SK-N-SH (cell line): ENCODE measurements around the gene NSD2. TPM values are rescaled to one million over a fixed set of nuclear protein-coding genes. Genes with fewer than 3 reads are reported as not detected.

Experiments
- CTCF ChIA-PET: fragments of 300-600, 350-600 bp; formaldehyde crosslinking; extraction: SDS; loops from one replicate; lab custom pipeline; 2021; lab: Yijun Ruan, JAX
- POLR2A ChIA-PET: fragments of 350-600 bp; sonication (Branson Sonifier 250); formaldehyde crosslinking; extraction: SDS; loops from one replicate; lab custom pipeline; 2020; ENCODE audit warnings: antibody characterized with exemption, inconsistent platforms; lab: Yijun Ruan, JAX
- DNase-seq: peaks from one replicate; pipeline ENCODE4 v3.0.0; 2012
- H2AFZ ChIP-seq: fragments of 200-600 bp; sonication (generic); 2 replicates; pipeline ENCODE4 v1.8.1; 2016; ENCODE audit warnings: antibody characterized with exemption, mild to moderate bottlenecking, low read depth
- H3F3A ChIP-seq: fragments of 200-600 bp; sonication (generic); replicated peaks from 2 replicates; pipeline ENCODE3; 2016; ENCODE audit warnings: antibody characterized with exemption, mild to moderate bottlenecking; ENCODE audit not compliant: insufficient read depth
- H3K27ac ChIP-seq, 2 experiments: fragments of 200-500 bp in 1 of 2; fragments of 200-600 bp in 1 of 2; sonication (Bioruptor generic) in 1 of 2; sonication (generic), shearing (Covaris generic) in 1 of 2; 2 replicates each; pipeline versions ENCODE4 v1.5.1 to v1.6.1; 2014 to 2016; ENCODE audit warnings: low read depth in 2 of 2, inconsistent platforms in 1 of 2, low read length in 1 of 2, mild to moderate bottlenecking in 1 of 2, mixed read lengths in 1 of 2
- H3K27me3 ChIP-seq: fragments of 200-600 bp; sonication (generic), shearing (Covaris generic); 2 replicates; pipeline ENCODE4 v1.6.1; 2016; ENCODE audit warnings: mixed run types; ENCODE audit not compliant: insufficient read depth
- H3K36me3 ChIP-seq, 2 experiments: fragments of 200-500 bp in 1 of 2; fragments of 200-600 bp in 1 of 2; sonication (Bioruptor generic) in 1 of 2; sonication (generic) in 1 of 2; replicated peaks in 1 of 2; 2 replicates each; pipeline versions ENCODE3 to v1.5.1; 2014 to 2016; ENCODE audit warnings: low read length in 1 of 2, mild to moderate bottlenecking in 1 of 2; ENCODE audit not compliant: insufficient read depth in 2 of 2, control insufficient read depth in 1 of 2
- H3K4me1 ChIP-seq, 2 experiments: fragments of 200-500 bp in 1 of 2; fragments of 200-600 bp in 1 of 2; sonication (Bioruptor generic) in 1 of 2; sonication (generic), shearing (Covaris generic) in 1 of 2; 2 replicates each; pipeline versions ENCODE4 v1.5.1 to v1.6.1; 2014 to 2016; ENCODE audit warnings: low read depth in 1 of 2, low read length in 1 of 2, mixed run types in 1 of 2; ENCODE audit not compliant: insufficient read depth in 2 of 2, control insufficient read depth in 1 of 2
- H3K4me2 ChIP-seq: fragments of 200-600 bp; sonication (generic), shearing (Covaris generic); 2 replicates; pipeline ENCODE4 v1.6.1; 2017; ENCODE audit warnings: mixed run types
- H3K4me3 ChIP-seq, 2 experiments: fragments of 200-500 bp in 1 of 2; fragments of 200-600 bp in 1 of 2; sonication (Bioruptor generic) in 1 of 2; sonication (generic), shearing (Covaris generic) in 1 of 2; 2 replicates each; pipeline versions ENCODE4 v1.5.1 to v1.8.1; 2014 to 2016; ENCODE audit warnings: low read depth in 2 of 2, inconsistent platforms in 1 of 2, low read length in 1 of 2, mild to moderate bottlenecking in 1 of 2, mixed read lengths in 1 of 2, moderate library complexity in 1 of 2
- H3K79me2 ChIP-seq: fragments of 200-600 bp; sonication (generic); 2 replicates; pipeline ENCODE4 v1.8.1; 2017; ENCODE audit warnings: mild to moderate bottlenecking; ENCODE audit not compliant: insufficient read depth
- H3K9ac ChIP-seq: fragments of 200-600 bp; sonication (generic); 2 replicates; pipeline ENCODE4 v1.6.1; 2017; ENCODE audit warnings: mixed run types
- H3K9me2 ChIP-seq: fragments of 200-600 bp; sonication (generic); 2 replicates; pipeline ENCODE4 v1.6.1; 2017; ENCODE audit warnings: mixed run types
- H3K9me3 ChIP-seq: fragments of 200-600 bp; sonication (generic); 2 replicates; pipeline ENCODE4 v1.6.1; 2017; ENCODE audit warnings: mixed run types, mild to moderate bottlenecking, moderate library complexity
- H4K20me1 ChIP-seq: fragments of 200-600 bp; sonication (generic); 2 replicates; pipeline ENCODE4 v1.6.1; 2017; ENCODE audit warnings: mild to moderate bottlenecking, mixed run types; ENCODE audit not compliant: insufficient read depth
- EP300 ChIP-seq, 2 experiments: IDR thresholded peaks; 2 replicates each; pipeline versions ENCODE4 v1.4.0 to v1.6.1; 2012; ENCODE audit warnings: borderline replicate concordance in 1 of 2, low read depth in 1 of 2, low read length in 1 of 2
- EZH2phosphoT487 ChIP-seq: fragments of 200-600 bp; sonication (generic); IDR thresholded peaks from 2 replicates; pipeline ENCODE4 v1.6.1; 2017; ENCODE audit warnings: low read depth, mixed run types, mild to moderate bottlenecking, antibody characterized with exemption, moderate library complexity, borderline replicate concordance
- FOSL2 ChIP-seq: IDR thresholded peaks from 2 replicates; pipeline ENCODE4 v1.4.0; 2012; ENCODE audit warnings: low read depth, mild to moderate bottlenecking, moderate library complexity, borderline replicate concordance
- MEF2A ChIP-seq: IDR thresholded peaks from 2 replicates; pipeline ENCODE4 v1.4.0; 2012; ENCODE audit warnings: low read depth, borderline replicate concordance
- NFIC ChIP-seq: IDR thresholded peaks from 2 replicates; pipeline ENCODE4 v1.4.0; 2012; ENCODE audit warnings: borderline replicate concordance
- NRF1 ChIP-seq: IDR thresholded peaks from 2 replicates; pipeline ENCODE4 v1.6.1; 2012; ENCODE audit warnings: low read depth, mild to moderate bottlenecking, low read length
- POLR2AphosphoS5 ChIP-seq: IDR thresholded peaks from 2 replicates; pipeline ENCODE4 v1.6.1; 2012; ENCODE audit warnings: low read depth, low read length
- RCOR1 ChIP-seq: fragments of 150-350 bp; IDR thresholded peaks from 2 replicates; pipeline ENCODE4 v1.6.1; 2017; ENCODE audit warnings: antibody characterized with exemption, low read length
- RXRA ChIP-seq: IDR thresholded peaks from 2 replicates; pipeline ENCODE4 v1.4.0; 2012; ENCODE audit warnings: low read depth, mild to moderate bottlenecking, borderline replicate concordance
- TCF12 ChIP-seq: IDR thresholded peaks from 2 replicates; pipeline ENCODE4 v1.4.0; 2012
- WGBS: methylation state at CpG from one replicate; pipeline ENCODE4 v1.1.6; 2017; ENCODE audit warnings: low lambda C conversion rate; 5-methylcytosine and 5-hydroxymethylcytosine counted together
- polyA plus RNA-seq, 3 experiments: library from polyadenylated mRNA; depleted of rRNA; stranded (reverse); fragments of >200 nt; gene quantifications; 2 replicates each; pipeline ENCODE4 v1.2.3, GENCODE V29; 2012
- TF ChIP-seq, protein P1 (sequence below): IDR thresholded peaks from 2 replicates; pipeline ENCODE4; 2012
- TF ChIP-seq, protein P2 (sequence below): IDR thresholded peaks from 2 replicates; pipeline ENCODE4 v1.6.1; 2012; ENCODE audit warnings: mild to moderate bottlenecking, low read depth, low read length, moderate library complexity
- TF ChIP-seq, protein P3 (sequence below): IDR thresholded peaks from 2 replicates; pipeline ENCODE4 v1.4.0; 2012; ENCODE audit warnings: low read depth
- TF ChIP-seq, protein P4 (sequence below): IDR thresholded peaks from 2 replicates; pipeline ENCODE4 v1.4.0; 2012; ENCODE audit warnings: low read depth, borderline replicate concordance
- TF ChIP-seq, protein P5 (sequence below): fragments of 150-350 bp; IDR thresholded peaks from 2 replicates; pipeline ENCODE4 v1.6.1; 2017; ENCODE audit warnings: antibody characterized with exemption, low read length, low read depth, borderline replicate concordance

NSD2 gene
- polyA plus RNA-seq, 1 of the 3 experiments (the other 2 are of a cell fraction): 34.2 TPM

DNA sequence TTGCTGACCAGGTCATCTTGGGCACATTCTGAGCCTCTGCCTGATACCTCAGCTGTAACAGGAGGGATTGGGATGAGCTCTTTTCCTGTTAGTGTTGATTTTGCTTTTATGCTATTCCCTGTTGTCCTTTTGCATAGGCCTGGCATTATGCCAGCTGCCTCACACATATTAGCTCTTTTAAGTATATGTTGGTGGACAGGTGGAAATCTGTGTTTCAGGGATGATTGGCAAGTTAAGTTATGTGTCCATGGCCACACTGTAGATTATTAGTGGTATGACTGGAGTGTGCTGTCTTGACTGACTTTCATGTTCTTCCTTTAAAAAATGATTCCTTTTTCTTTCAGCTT, 28.9 kb downstream of the NSD2 start:
- Histone ChIP-seq H3K4me2 (no peak overlapping the region), H2AFZ (no peak overlapping the region), H3K27ac (no peak overlapping the region), H3K9ac (no peak overlapping the region), H3F3A (peaks cover 19% of the 10 kb centered on the region), H3K36me3 (peaks cover 29 to 31% of the 10 kb centered on the region in 2 experiments), H3K9me2 (no peaks in the 10 kb centered on the region), H3K4me3 (no peak overlapping the region), H4K20me1 (peaks cover 78% of the 10 kb centered on the region), H3K4me1 (peaks cover 0 to 7% of the 10 kb centered on the region in 2 experiments; a peak in 1 of 4 replicates), H3K9me3 (no peaks in the 10 kb centered on the region), H3K27me3 (no peaks in the 10 kb centered on the region), H3K79me2 (peaks cover 100% of the 10 kb centered on the region)
- ChIA-PET CTCF (interaction anchor here (0.6 to 9.0 kb wide), 53 partner anchors 9 to 207 kb away, joined by 3 to 104 read pairs (median 5); partner anchors contain the start of genes LETM1, NSD2 and SLBP), POLR2A (interaction anchor here (1.8 kb wide), 1 partner anchor 28 kb away, joined by 5 read pairs; no protein-coding TSS in a partner anchor)
- TF ChIP-seq POLR2AphosphoS5 (no peak), NFIC (no peak), FOSL2 (no peak), RCOR1 (no peak), RXRA (no peak), TCF12 (no peak)
- TF ChIP-seq, protein P1, sequence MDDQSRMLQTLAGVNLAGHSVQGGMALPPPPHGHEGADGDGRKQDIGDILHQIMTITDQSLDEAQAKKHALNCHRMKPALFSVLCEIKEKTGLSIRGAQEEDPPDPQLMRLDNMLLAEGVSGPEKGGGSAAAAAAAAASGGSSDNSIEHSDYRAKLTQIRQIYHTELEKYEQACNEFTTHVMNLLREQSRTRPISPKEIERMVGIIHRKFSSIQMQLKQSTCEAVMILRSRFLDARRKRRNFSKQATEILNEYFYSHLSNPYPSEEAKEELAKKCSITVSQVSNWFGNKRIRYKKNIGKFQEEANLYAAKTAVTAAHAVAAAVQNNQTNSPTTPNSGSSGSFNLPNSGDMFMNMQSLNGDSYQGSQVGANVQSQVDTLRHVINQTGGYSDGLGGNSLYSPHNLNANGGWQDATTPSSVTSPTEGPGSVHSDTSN: no peak
- TF ChIP-seq, protein P2, sequence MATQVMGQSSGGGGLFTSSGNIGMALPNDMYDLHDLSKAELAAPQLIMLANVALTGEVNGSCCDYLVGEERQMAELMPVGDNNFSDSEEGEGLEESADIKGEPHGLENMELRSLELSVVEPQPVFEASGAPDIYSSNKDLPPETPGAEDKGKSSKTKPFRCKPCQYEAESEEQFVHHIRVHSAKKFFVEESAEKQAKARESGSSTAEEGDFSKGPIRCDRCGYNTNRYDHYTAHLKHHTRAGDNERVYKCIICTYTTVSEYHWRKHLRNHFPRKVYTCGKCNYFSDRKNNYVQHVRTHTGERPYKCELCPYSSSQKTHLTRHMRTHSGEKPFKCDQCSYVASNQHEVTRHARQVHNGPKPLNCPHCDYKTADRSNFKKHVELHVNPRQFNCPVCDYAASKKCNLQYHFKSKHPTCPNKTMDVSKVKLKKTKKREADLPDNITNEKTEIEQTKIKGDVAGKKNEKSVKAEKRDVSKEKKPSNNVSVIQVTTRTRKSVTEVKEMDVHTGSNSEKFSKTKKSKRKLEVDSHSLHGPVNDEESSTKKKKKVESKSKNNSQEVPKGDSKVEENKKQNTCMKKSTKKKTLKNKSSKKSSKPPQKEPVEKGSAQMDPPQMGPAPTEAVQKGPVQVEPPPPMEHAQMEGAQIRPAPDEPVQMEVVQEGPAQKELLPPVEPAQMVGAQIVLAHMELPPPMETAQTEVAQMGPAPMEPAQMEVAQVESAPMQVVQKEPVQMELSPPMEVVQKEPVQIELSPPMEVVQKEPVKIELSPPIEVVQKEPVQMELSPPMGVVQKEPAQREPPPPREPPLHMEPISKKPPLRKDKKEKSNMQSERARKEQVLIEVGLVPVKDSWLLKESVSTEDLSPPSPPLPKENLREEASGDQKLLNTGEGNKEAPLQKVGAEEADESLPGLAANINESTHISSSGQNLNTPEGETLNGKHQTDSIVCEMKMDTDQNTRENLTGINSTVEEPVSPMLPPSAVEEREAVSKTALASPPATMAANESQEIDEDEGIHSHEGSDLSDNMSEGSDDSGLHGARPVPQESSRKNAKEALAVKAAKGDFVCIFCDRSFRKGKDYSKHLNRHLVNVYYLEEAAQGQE: no peak
- TF ChIP-seq, protein P3, sequence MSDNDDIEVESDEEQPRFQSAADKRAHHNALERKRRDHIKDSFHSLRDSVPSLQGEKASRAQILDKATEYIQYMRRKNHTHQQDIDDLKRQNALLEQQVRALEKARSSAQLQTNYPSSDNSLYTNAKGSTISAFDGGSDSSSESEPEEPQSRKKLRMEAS: no peak
- TF ChIP-seq, protein P4, sequence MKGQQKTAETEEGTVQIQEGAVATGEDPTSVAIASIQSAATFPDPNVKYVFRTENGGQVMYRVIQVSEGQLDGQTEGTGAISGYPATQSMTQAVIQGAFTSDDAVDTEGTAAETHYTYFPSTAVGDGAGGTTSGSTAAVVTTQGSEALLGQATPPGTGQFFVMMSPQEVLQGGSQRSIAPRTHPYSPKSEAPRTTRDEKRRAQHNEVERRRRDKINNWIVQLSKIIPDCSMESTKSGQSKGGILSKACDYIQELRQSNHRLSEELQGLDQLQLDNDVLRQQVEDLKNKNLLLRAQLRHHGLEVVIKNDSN: no peak
- no peak for DNase-seq

DNA sequence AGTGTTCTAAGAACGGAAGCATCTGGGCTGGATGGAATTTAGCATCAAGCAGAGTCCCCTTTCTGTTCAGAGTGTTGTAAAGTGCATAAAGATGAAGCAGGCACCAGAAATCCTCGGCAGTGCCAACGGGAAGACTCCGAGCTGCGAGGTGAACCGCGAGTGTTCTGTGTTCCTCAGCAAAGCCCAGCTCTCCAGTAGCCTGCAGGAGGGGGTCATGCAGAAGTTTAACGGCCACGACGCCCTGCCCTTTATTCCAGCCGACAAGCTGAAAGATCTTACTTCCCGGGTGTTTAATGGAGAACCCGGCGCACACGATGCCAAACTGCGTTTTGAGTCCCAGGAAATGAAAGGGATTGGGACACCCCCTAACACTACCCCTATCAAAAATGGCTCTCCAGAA, 29.4 kb downstream of the NSD2 start:
- Histone ChIP-seq H3K4me3 (no peak overlapping the region), H3K79me2 (peaks cover 100% of the 10 kb centered on the region), H3K4me2 (no peak overlapping the region), H2AFZ (no peak overlapping the region), H3K9ac (no peak overlapping the region), H3K27me3 (no peaks in the 10 kb centered on the region), H3K9me3 (no peaks in the 10 kb centered on the region)
- WGBS: 91% methylated on average over 16 of the region's 16 CpGs
- ChIA-PET CTCF (interaction anchor here (0.9 to 9.0 kb wide), 23 partner anchors 8 to 160 kb away, joined by 3 to 104 read pairs (median 12); partner anchors contain the start of genes LETM1 and NSD2), POLR2A (interaction anchor here (1.8 kb wide), 1 partner anchor 28 kb away, joined by 5 read pairs; no protein-coding TSS in a partner anchor)
- no peak for DNase-seq
- TF ChIP-seq MEF2A: no peak
- TF ChIP-seq EP300 (IDR thresholded peaks at IDR 0.05; ENCODE audit: borderline replicate concordance in 1 of 2, low read depth in 1 of 2, low read length in 1 of 2): no peak
- TF ChIP-seq, protein P5, sequence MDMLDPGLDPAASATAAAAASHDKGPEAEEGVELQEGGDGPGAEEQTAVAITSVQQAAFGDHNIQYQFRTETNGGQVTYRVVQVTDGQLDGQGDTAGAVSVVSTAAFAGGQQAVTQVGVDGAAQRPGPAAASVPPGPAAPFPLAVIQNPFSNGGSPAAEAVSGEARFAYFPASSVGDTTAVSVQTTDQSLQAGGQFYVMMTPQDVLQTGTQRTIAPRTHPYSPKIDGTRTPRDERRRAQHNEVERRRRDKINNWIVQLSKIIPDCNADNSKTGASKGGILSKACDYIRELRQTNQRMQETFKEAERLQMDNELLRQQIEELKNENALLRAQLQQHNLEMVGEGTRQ: no peak
- TF ChIP-seq EZH2phosphoT487: no peak
- no peak for TF ChIP-seq NRF1
- TF ChIP-seq, all 33 proteins: peak for 0
- peaks cover 0 to 7% of the 10 kb centered on the region in 2 experiments; a peak in 1 of 4 replicates for H3K4me1 ChIP-seq
- H3F3A ChIP-seq: peaks cover 19% of the 10 kb centered on the region
- H3K36me3 ChIP-seq: peaks cover 31% of the 10 kb centered on the region in 2 experiments
- no peak overlapping the region for H3K27ac ChIP-seq
- no peaks in the 10 kb centered on the region for H3K9me2 ChIP-seq
- peaks cover 78% of the 10 kb centered on the region for H4K20me1 ChIP-seq
